IMR-90 (cell line): ENCODE results near the gene BTNL3. TPM values are rescaled to one million over a fixed set of nuclear protein-coding genes. Genes with fewer than 3 reads are reported as not detected.

ENCODE experiments used
- microRNA-seq, 2 experiments: library from miRNA; stranded (forward) in 1 of 2; unstranded in 1 of 2; fragments of 10-50 nt in 1 of 2; fragments of <30 nt in 1 of 2; gene quantifications in 1 of 2; microRNA quantifications in 1 of 2; one replicate each; pipeline versions ENCODE3 to v1.1.0; 2013 to 2020; ENCODE audit not compliant: insufficient read depth in 1 of 2, insufficient read length in 1 of 2, unreplicated experiment in 1 of 2
- polyA plus RNA-seq, 3 experiments: library from polyadenylated mRNA; depleted of rRNA; stranded (reverse); fragments of >200 nt; gene quantifications; 2 replicates each; pipeline ENCODE4 v1.2.3, GENCODE V29; 2012; ENCODE audit warnings: low replicate concordance in 1 of 3
- small RNA-seq, 5 experiments: library from RNA; depleted of rRNA; stranded (forward); fragments of <200 nt; gene quantifications; one replicate each; pipeline ENCODE3, GENCODE V24; 2012
- total RNA-seq: library from RNA; depleted of rRNA; stranded (reverse); fragments of >200 nt; gene quantifications from 2 replicates; pipeline ENCODE4 v1.2.3, GENCODE V29; 2012; rRNA removed

Gene BTNL3
- total and polyA plus RNA-seq, 2 of the 4 experiments (the other 2 are of a cell fraction): not detected

Small RNA genes within 50 kb of the gene (microRNA-seq; reads per million reads assigned to microRNA genes)
- 0 reads per million in 2 experiments for gene MIR8089 (ENCODE audit: insufficient read depth in 1 of 2, insufficient read length in 1 of 2, unreplicated experiment in 1 of 2)
- gene RNU6-1036P (ENCODE audit: insufficient read depth, insufficient read length): not detected
- gene RPS29P12 (ENCODE audit: insufficient read depth, insufficient read length): not detected

Small RNA genes within 50 kb of the gene (small RNA-seq; reads per million reads assigned to genes)
- gene MIR8089 (0 reads per million in 5 experiments), gene RNU6-1036P (0 reads per million in 5 experiments), gene RPS29P12 (0 reads per million in 5 experiments)

Other genes with a start within 250 kb of the BTNL3 start
- not detected in 2 replicates for gene OR2Y1, start 248.8 kb upstream of the BTNL3 start, total RNA-seq
- not detected in 2 replicates for gene OR2Y1, start 248.8 kb upstream of the BTNL3 start, polyA plus RNA-seq (2012; rRNA removed)
- gene MGAT1, start 186.0 kb upstream of the BTNL3 start, total RNA-seq: 56.3 and 62.2 TPM in 2 replicates
- 141 and 150 TPM in 2 replicates for gene MGAT1, start 186.0 kb upstream of the BTNL3 start, polyA plus RNA-seq (2012; rRNA removed)
- 20.3 and 29.7 TPM in 2 replicates for gene ZFP62, start 127.6 kb upstream of the BTNL3 start, total RNA-seq
- 5.4 and 8.2 TPM in 2 replicates for gene ZFP62, start 127.6 kb upstream of the BTNL3 start, polyA plus RNA-seq (2012; rRNA removed)
- gene BTNL8, start 89.7 kb upstream of the BTNL3 start, total RNA-seq: not detected in 2 replicates
- gene BTNL8, start 89.7 kb upstream of the BTNL3 start, polyA plus RNA-seq (2012; rRNA removed): not detected in 2 replicates
- gene BTNL9, start 51.4 kb downstream of the BTNL3 start, total RNA-seq: not detected in 2 replicates
- not detected in 2 replicates for gene BTNL9, start 51.4 kb downstream of the BTNL3 start, polyA plus RNA-seq (2012; rRNA removed)
- gene OR2V1, start 142.3 kb downstream of the BTNL3 start, total RNA-seq: not detected in 2 replicates
- gene OR2V1, start 142.3 kb downstream of the BTNL3 start, polyA plus RNA-seq (2012; rRNA removed): not detected in 2 replicates
- gene OR2V2, start 158.7 kb downstream of the BTNL3 start, total RNA-seq: not detected in 2 replicates
- gene OR2V2, start 158.7 kb downstream of the BTNL3 start, polyA plus RNA-seq (2012; rRNA removed): not detected in 2 replicates
- gene TRIM7, start 216.3 kb downstream of the BTNL3 start, total RNA-seq: 0.54 and 0.83 TPM in 2 replicates
- gene TRIM7, start 216.3 kb downstream of the BTNL3 start, polyA plus RNA-seq (2012; rRNA removed): 1.0 and 1.3 TPM in 2 replicates
- gene TRIM41, start 234.4 kb downstream of the BTNL3 start, total RNA-seq: 5.9 and 6.9 TPM in 2 replicates
- 15.7 and 16.9 TPM in 2 replicates for gene TRIM41, start 234.4 kb downstream of the BTNL3 start, polyA plus RNA-seq (2012; rRNA removed)